CD4-positive, alpha-beta T cell treated with Interleukin-15 for 4 hours (primary cell): Measurements from ENCODE around the gene QSOX1.
"Not testable (repeated sequence)": the region's sequence is repeated elsewhere in the genome, so short reads cannot be mapped to it uniquely, and the experiment has no call there.

Experiments used
- DNase-seq: peaks from one replicate; pipeline ENCODE4 v3.0.0-alpha.2; 2020; ENCODE audit warnings: low spot score

The QSOX1 gene

GRCh38 chr1:180188684-180189175, 34.1 kb downstream of the QSOX1 start:
- DNase-seq, result no peak

- no peak for DNase-seq
Observed at GRCh38 chr1:180190091-180190490, 35.4 kb downstream of the QSOX1 start.

- no peak for DNase-seq
Observed at GRCh38 chr1:180192172-180192571, 37.5 kb downstream of the QSOX1 start.

- DNase-seq, result no peak
Observed at GRCh38 chr1:180193141-180194047, 38.7 kb downstream of the QSOX1 start.

- no peak for DNase-seq
Observed at GRCh38 chr1:180194048-180194425, 39.4 kb downstream of the QSOX1 start.

GRCh38 chr1:180194546-180195207, 40.0 kb downstream of the QSOX1 start:
- DNase-seq, result no peak

GRCh38 chr1:180195401-180195800, 40.7 kb downstream of the QSOX1 start:
- no peak for DNase-seq

GRCh38 chr1:180195916-180196315, 41.2 kb downstream of the QSOX1 start:
- no peak for DNase-seq

- DNase-seq, result no peak
Observed at GRCh38 chr1:180196436-180197003, 41.9 kb downstream of the QSOX1 start.

GRCh38 chr1:180197231-180197630, 42.6 kb downstream of the QSOX1 start:
- DNase-seq, result no peak

- DNase-seq, result no peak
Observed at GRCh38 chr1:180198196-180198595, 43.5 kb downstream of the QSOX1 start.

- DNase-seq, result no peak
Observed at GRCh38 chr1:180198611-180199010, 43.9 kb downstream of the QSOX1 start.

- no peak for DNase-seq
Observed at GRCh38 chr1:180199018-180199417, 44.3 kb downstream of the QSOX1 start.

- DNase-seq, result no peak
Observed at GRCh38 chr1:180201451-180202200, 47.0 kb downstream of the QSOX1 start.

- DNase-seq, result not testable (repeated sequence)
Observed at GRCh38 chr1:180202588-180202987, 47.9 kb downstream of the QSOX1 start.

- DNase-seq, result no peak
Observed at GRCh38 chr1:180204231-180204630, 49.6 kb downstream of the QSOX1 start.

GRCh38 chr1:180206581-180206980, 51.9 kb downstream of the QSOX1 start:
- no peak for DNase-seq

- no peak for DNase-seq
Observed at GRCh38 chr1:180208264-180208663, 53.6 kb downstream of the QSOX1 start.

- DNase-seq, result no peak
Observed at GRCh38 chr1:180210008-180210620, 55.4 kb downstream of the QSOX1 start.

GRCh38 chr1:180211156-180211859, 56.6 kb downstream of the QSOX1 start:
- no peak for DNase-seq

- no peak for DNase-seq
Observed at GRCh38 chr1:180211860-180212229, 57.2 kb downstream of the QSOX1 start.
